ENCODE measurements around the gene OXLD1.
"Not testable (repeated sequence)": the region's sequence is repeated elsewhere in the genome, so short reads cannot be mapped to it uniquely, and the experiment has no call there.

Gene OXLD1

DNA sequence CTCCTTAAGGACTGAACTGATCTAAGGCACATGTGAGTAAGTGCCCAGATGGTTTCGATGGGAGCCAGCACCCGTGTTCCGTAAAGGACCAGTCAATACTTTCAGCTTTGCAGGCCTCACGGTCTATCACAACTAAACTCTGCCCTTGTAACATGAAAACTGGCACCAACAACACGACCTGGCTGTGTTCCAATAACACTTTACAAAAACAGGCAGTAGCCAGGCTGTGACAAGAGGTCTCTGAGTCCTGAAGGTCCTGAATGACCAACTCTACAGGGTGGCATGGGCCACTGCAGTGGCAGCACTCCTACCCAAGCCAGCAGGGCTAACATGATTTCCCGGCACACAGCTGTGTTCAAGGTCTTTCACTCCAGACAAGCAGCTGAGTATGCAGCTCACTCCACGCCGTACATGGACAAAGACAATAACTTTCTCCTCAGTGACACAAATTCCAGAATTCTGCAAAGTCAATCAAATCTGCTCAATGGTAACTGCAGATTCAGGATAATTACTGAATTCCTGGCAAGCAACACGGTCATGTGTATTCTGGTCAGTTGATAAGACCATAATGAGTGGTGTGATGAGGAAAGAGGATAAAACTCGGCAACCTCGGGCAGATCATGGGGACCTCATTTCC is 44.8 kb downstream of the OXLD1 start:
- no peaks in the 10 kb centered on the region for H3K27me3 ChIP-seq (ENCODE audit: low read depth, low read length)
- H3K36me3 ChIP-seq (ENCODE audit: control insufficient read depth in 1 of 2, insufficient read depth in 2 of 2, low read length in 2 of 2): peaks cover 33 to 61% of the 10 kb centered on the region in 2 donors
- no peaks in the 10 kb centered on the region for H3K4me1 ChIP-seq (ENCODE audit: control insufficient read depth in 1 of 2, insufficient read depth in 2 of 2, low read length in 2 of 2)
- H3K9me3 ChIP-seq (ENCODE audit: control insufficient read depth in 1 of 2, low read length in 2 of 2): no peaks in the 10 kb centered on the region
- no peak overlapping the region for H3K4me3 ChIP-seq (ENCODE audit: low read depth in 1 of 2, low read length in 2 of 2)
- no peak overlapping the region for H3K27ac ChIP-seq (ENCODE audit: low read length)

DNA sequence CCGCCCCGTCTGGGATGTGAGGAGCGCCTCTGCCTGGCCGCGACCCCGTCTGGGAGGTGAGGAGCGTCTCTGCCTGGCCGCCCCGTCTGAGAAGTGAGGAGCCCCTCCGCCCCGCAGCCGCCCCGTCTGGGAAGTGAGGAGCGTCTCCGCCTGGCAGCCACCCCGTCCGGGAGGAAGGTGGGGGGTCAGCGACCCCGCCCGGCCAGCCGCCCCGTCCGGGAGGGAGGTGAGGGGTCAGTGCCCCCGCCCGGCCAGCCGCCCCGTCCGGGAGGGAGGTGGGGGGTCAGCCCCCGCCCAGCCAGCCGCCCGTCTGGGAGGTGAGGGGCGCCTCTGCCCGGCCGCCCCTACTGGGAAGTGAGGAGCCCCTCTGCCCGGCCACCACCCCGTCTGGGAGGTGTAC is 48.1 kb downstream of the OXLD1 start:
- H3K36me3 ChIP-seq (ENCODE audit: control insufficient read depth in 1 of 2, insufficient read depth in 2 of 2, low read length in 2 of 2): peaks cover 21 to 41% of the 10 kb centered on the region in 2 donors
- not testable (repeated sequence) for H3K4me1 ChIP-seq (ENCODE audit: control insufficient read depth in 1 of 2, insufficient read depth in 2 of 2, low read length in 2 of 2)

DNA sequence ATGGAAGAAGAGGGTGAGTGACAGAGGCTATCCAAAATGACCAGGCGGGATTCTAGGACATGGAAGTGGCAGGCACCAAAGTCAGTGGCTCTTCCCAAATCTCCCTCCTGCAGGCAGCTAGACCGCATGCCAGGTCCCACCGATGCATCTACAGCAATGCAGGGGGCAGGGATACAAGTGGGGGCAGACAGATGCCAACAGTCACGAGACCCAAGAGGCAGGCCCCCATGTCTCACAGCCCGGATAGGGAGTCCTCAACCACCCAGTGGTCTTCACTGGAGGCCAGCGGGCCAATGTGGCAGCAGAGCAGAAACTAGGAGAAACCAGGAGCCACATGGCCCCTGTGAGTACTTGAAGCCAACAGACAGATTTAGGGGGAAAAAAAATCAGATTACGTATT is 49.5 kb downstream of the OXLD1 start:
- Histone ChIP-seq H3K9me3 (ENCODE audit: control insufficient read depth in 1 of 2, low read length in 2 of 2) (no peaks in the 10 kb centered on the region), H3K36me3 (ENCODE audit: control insufficient read depth in 1 of 2, insufficient read depth in 2 of 2, low read length in 2 of 2) (peaks cover 28 to 47% of the 10 kb centered on the region in 2 donors), H3K27me3 (ENCODE audit: low read depth, low read length) (no peaks in the 10 kb centered on the region), H3K4me1 (ENCODE audit: control insufficient read depth in 1 of 2, insufficient read depth in 2 of 2, low read length in 2 of 2) (peaks cover 3 to 7% of the 10 kb centered on the region in 2 donors), H3K27ac (ENCODE audit: low read length) (no peak overlapping the region), H3K4me3 (ENCODE audit: low read depth in 1 of 2, low read length in 2 of 2) (no peak overlapping the region)

More for the DNA sequence above, 48.1 kb downstream of the OXLD1 start:
- H3K27ac ChIP-seq (ENCODE audit: low read length); H3K9me3 ChIP-seq (ENCODE audit: control insufficient read depth in 1 of 2, low read length in 2 of 2); H3K4me3 ChIP-seq (ENCODE audit: low read depth in 1 of 2, low read length in 2 of 2); H3K27me3 ChIP-seq (ENCODE audit: low read depth, low read length): not testable (repeated sequence)

DNA sequence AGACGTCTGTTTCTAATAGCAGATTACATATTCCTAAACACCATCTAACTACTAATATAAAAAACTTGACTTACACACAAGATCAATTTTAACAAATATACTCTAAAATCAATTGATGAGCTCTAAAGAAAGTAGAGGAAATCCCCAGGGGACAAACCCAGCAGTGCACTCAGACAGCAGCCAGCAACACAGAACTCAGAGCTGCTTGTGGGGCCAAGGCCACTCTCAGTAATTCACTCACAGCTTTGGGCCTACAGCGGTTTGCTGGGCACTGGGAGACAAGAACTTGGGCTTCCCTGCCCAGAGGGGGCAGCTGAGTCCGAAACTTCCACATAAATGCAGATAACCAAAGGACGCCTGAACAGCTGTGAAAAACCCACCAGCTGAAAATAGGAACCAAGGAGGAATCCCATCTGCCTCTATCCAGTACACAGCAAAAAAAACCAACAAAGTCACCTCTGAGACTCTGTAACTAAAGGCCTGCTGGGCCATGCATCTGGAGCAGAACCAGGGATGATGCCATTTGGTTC is 50.9 kb downstream of the OXLD1 start:
- Histone ChIP-seq H3K27ac (ENCODE audit: low read length) (no peak overlapping the region), H3K4me1 (ENCODE audit: control insufficient read depth in 1 of 2, insufficient read depth in 2 of 2, low read length in 2 of 2) (peaks cover 3 to 7% of the 10 kb centered on the region in 2 donors), H3K4me3 (ENCODE audit: low read depth in 1 of 2, low read length in 2 of 2) (no peak overlapping the region), H3K27me3 (ENCODE audit: low read depth, low read length) (no peaks in the 10 kb centered on the region), H3K9me3 (ENCODE audit: control insufficient read depth in 1 of 2, low read length in 2 of 2) (no peaks in the 10 kb centered on the region), H3K36me3 (ENCODE audit: control insufficient read depth in 1 of 2, insufficient read depth in 2 of 2, low read length in 2 of 2) (peaks cover 14 to 33% of the 10 kb centered on the region in 2 donors)

All from muscle layer of duodenum (tissue), 2 donors.